ENCODE measurements around the gene ERICH3.

The ERICH3 gene

GRCh38 chr1:74587888-74588287, 85.7 kb downstream of the ERICH3 start:
- no peak for DNase-seq (ENCODE audit: low read depth)

GRCh38 chr1:74586253-74586897, 87.2 kb downstream of the ERICH3 start:
- peak; percentile 4 for DNase-seq (ENCODE audit: low read depth)

- peak; percentile 20 for DNase-seq (ENCODE audit: low read depth)
Observed at GRCh38 chr1:74584185-74584584, 89.4 kb downstream of the ERICH3 start.

- DNase-seq (ENCODE audit: low read depth) = no peak
Observed at GRCh38 chr1:74583397-74583796, 90.2 kb downstream of the ERICH3 start.

- DNase-seq (ENCODE audit: low read depth) = no peak
Observed at GRCh38 chr1:74579425-74579824, 94.2 kb downstream of the ERICH3 start.

GRCh38 chr1:74578101-74578500, 95.5 kb downstream of the ERICH3 start:
- no peak for DNase-seq (ENCODE audit: low read depth)

GRCh38 chr1:74571891-74572290, 101.7 kb downstream of the ERICH3 start:
- DNase-seq (ENCODE audit: low read depth) = no peak

GRCh38 chr1:74571493-74571800, 102.1 kb downstream of the ERICH3 start:
- no peak for DNase-seq (ENCODE audit: low read depth)

- DNase-seq (ENCODE audit: low read depth) = no peak
Observed at GRCh38 chr1:74570797-74571492, 102.6 kb downstream of the ERICH3 start.

- no peak for DNase-seq (ENCODE audit: low read depth)
Observed at GRCh38 chr1:74549932-74550331, 123.7 kb downstream of the ERICH3 start.

- DNase-seq (ENCODE audit: low read depth) = no peak
Observed at GRCh38 chr1:74548961-74549750, 124.4 kb downstream of the ERICH3 start.

- no peak for DNase-seq (ENCODE audit: low read depth)
Observed at GRCh38 chr1:74545821-74546220, 127.8 kb downstream of the ERICH3 start.

- no peak for DNase-seq (ENCODE audit: low read depth)
Observed at GRCh38 chr1:74534241-74534640, 139.4 kb downstream of the ERICH3 start.

- no peak for DNase-seq (ENCODE audit: low read depth)
Observed at GRCh38 chr1:74531796-74532195, 141.8 kb downstream of the ERICH3 start.

GRCh38 chr1:74530892-74531291, 142.7 kb downstream of the ERICH3 start:
- DNase-seq (ENCODE audit: low read depth) = no peak

- no peak for DNase-seq (ENCODE audit: low read depth)
Observed at GRCh38 chr1:74528123-74528522, 145.5 kb downstream of the ERICH3 start.

GRCh38 chr1:74526708-74527107, 146.9 kb downstream of the ERICH3 start:
- no peak for DNase-seq (ENCODE audit: low read depth)

GRCh38 chr1:74523873-74524480, 149.6 kb downstream of the ERICH3 start:
- DNase-seq (ENCODE audit: low read depth) = no peak

- DNase-seq (ENCODE audit: low read depth) = no peak
Observed at GRCh38 chr1:74522148-74522547, 151.4 kb downstream of the ERICH3 start.

Measured in ELR (cell line).